ENCODE measurements around the gene PHRF1. TPM values are rescaled to one million over a fixed set of nuclear protein-coding genes. Genes with fewer than 3 reads are reported as not detected.

The PHRF1 gene
- total and polyA plus RNA-seq, 11 donors: 11.6 to 21.3 (median 18.1) TPM

DNA sequence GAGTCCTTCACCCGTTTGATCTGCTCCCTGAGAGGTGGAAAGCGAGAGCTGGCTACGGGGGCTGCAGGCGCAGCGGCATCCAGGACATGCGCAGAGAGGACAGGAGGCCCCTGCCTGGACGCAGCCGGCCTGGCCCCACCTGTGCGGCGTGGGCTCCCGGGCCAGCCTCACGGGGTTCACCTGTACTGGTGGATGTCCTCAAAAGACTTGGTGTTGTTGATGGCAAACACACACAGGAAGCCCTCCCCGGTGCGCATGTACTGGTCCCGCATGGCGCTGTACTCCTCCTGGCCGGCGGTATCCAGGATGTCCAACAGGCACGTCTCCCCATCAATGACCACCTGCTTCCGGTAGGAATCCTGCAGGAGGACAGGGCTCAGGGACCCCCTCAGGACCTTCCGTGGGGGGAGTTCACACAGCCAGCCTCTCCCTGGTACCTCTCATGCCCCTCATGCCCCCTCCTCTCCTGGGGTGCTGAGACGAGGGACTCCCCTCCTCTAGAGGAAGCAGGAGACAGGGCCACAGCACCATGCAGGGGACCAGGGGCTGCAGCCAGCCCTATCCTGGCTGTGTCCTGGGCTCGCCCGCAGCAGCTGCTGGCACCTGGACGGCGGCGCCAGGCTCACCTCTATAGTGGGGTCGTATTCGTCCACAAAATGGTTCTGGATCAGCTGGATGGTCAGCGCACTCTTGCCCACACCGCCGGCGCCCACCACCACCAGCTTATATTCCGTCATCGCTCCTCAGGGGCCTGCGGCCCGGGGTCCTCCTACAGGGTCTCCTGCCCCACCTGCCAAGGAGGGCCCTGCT is 42.5 kb upstream of the PHRF1 start:
- peaks cover 0 to 29% (median 20%) of the 10 kb centered on the region in 9 donors for H3K36me3 ChIP-seq
- peak in 1 of 5 donors; percentile 33 for DNase-seq
- H3K9me3 ChIP-seq: no peaks in the 10 kb centered on the region
- peaks cover 9 to 50% (median 32%) of the 10 kb centered on the region in 12 donors for H3K4me1 ChIP-seq
- H3K4me3 ChIP-seq: peak overlapping the region in 10 of 12 donors; percentile 76 to 99 (median 86)
- no peak for ATAC-seq
- H3K27me3 ChIP-seq: peaks cover 3 to 19% (median 9%) of the 10 kb centered on the region in 9 donors
- peak overlapping the region in 1 of 12 donors; percentile 78 for H3K27ac ChIP-seq
- WGBS, 4 donors: 90 to 95% (median 94%) methylated on average over 22 to 37 of the region's 37 CpGs
- intact Hi-C loops (cut with DNase I): no loop called here
- TF ChIP-seq POLR2A (IDR thresholded peaks at IDR 0.05) (no peak), CTCF (IDR thresholded peaks at IDR 0.05) (no peak)

GRCh38 chr11:534396-535209 is 41.7 kb upstream of the PHRF1 start:
- Histone ChIP-seq H3K27ac (peak overlapping the region; percentile 31 to 79 (median 50)), H3K4me3 (peak overlapping the region; percentile 68 to 99 (median 86)), H3K27me3 (peaks cover 3 to 19% (median 9%) of the 10 kb centered on the region in 9 donors), H3K9me3 (no peaks in the 10 kb centered on the region), H3K4me1 (peaks cover 9 to 50% (median 32%) of the 10 kb centered on the region in 12 donors), H3K36me3 (peaks cover 0 to 29% (median 20%) of the 10 kb centered on the region in 9 donors)
- 6 to 11% (median 10%) methylated on average over 33 to 66 of the region's 66 CpGs for WGBS, 4 donors
- DNase-seq (peak in 2 of 5 donors; percentile 21 to 51), ATAC-seq (no peak)
- TF ChIP-seq CTCF (IDR thresholded peaks at IDR 0.05) (no peak), POLR2A (IDR thresholded peaks at IDR 0.05) (peak in 1 of 2 donors; percentile 20)
- intact Hi-C loops (cut with DNase I): no loop called here

DNA sequence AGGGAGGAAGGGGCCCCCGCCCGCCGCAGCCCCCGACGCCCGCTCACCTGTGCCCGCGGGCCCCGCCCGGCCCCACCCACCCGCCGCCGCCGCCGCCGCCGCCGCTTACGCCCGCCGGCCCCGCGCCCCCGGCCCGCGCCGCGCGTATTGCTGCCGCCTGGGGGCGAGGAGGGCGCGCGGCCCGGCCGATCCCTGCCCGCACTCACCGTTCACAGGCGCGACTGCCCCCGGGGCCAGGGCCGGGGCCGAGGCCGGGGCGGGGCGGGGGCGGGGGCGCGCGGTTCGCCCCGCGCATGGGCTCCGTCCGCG is 41.1 kb upstream of the PHRF1 start:
- no peak for TF ChIP-seq CTCF (IDR thresholded peaks at IDR 0.05)
- no peak for TF ChIP-seq POLR2A (IDR thresholded peaks at IDR 0.05)
- WGBS, 4 donors: 0 to 1% (median 1%) methylated on average over 5 to 56 of the region's 56 CpGs; no CpG with 5 or more reads in 1 of the 4 donors
- no peaks in the 10 kb centered on the region for H3K9me3 ChIP-seq
- DNase-seq: no peak
- peaks cover 3 to 19% (median 9%) of the 10 kb centered on the region in 9 donors for H3K27me3 ChIP-seq
- intact Hi-C loops (cut with DNase I): no loop called here
- peak overlapping the region; percentile 68 to 99 (median 86) for H3K4me3 ChIP-seq
- H3K27ac ChIP-seq: peak overlapping the region in 4 of 12 donors; percentile 56 to 92 (median 68)
- H3K36me3 ChIP-seq: peaks cover 0 to 29% (median 20%) of the 10 kb centered on the region in 9 donors
- H3K4me1 ChIP-seq: peaks cover 9 to 50% (median 32%) of the 10 kb centered on the region in 12 donors
- ATAC-seq: no peak

All from heart left ventricle (tissue), 16 donors.